Panc1 (cell line): Measurements from ENCODE around the gene CCSER2. TPM values are rescaled to one million over a fixed set of nuclear protein-coding genes. Genes with fewer than 3 reads are reported as not detected.

Source experiments
- ATAC-seq: fragments of 200-7000 bp; cut with Tn5 transposase; 2 replicates; pipeline ENCODE4 v1.9.1; 2020; ENCODE audit warnings: mild to moderate bottlenecking, moderate library complexity
- BruUV-seq: library from RNA; stranded (reverse); fragments of 400-500 nt; replicated peaks from 2 replicates; lab custom pipeline; 2021; lab: Mats Ljungman, UMichigan
- CTCF ChIA-PET: fragments of 300-600 bp; sonication (Branson Sonifier 250); formaldehyde crosslinking; loops from one replicate; lab custom pipeline; 2022; ENCODE audit warnings: antibody characterized with exemption; lab: Charles Lee
- POLR2A ChIA-PET: fragments of 300-600 bp; sonication (Branson Sonifier 250); formaldehyde crosslinking; loops from one replicate; lab custom pipeline; 2022; ENCODE audit warnings: antibody characterized with exemption; lab: Charles Lee
- DNase-seq: peaks from one replicate; pipeline ENCODE4 v3.0.0-alpha.2; 2010; ENCODE audit warnings: low read depth, low spot score
- H3K27ac ChIP-seq: 2 replicates; pipeline ENCODE4 v1.5.1; 2011; ENCODE audit warnings: mild to moderate bottlenecking, low read length, inconsistent platforms
- H3K27me3 ChIP-seq: fragments of 200-500 bp; sonication (Bioruptor generic); 2 replicates; pipeline ENCODE4 v1.6.0; 2014; ENCODE audit warnings: low read length, inconsistent platforms; ENCODE audit not compliant: control insufficient read depth, insufficient read depth
- H3K36me3 ChIP-seq: fragments of 200-500 bp; sonication (Bioruptor generic); 2 replicates; pipeline ENCODE4 v1.5.1; 2014; ENCODE audit warnings: inconsistent platforms, mild to moderate bottlenecking, low read length, moderate library complexity; ENCODE audit not compliant: control insufficient read depth, insufficient read depth
- H3K4me1 ChIP-seq: 2 replicates; pipeline ENCODE4 v1.5.1; 2011; ENCODE audit warnings: inconsistent platforms, mild to moderate bottlenecking, low read length, moderate library complexity; ENCODE audit not compliant: control insufficient read depth, insufficient read depth
- H3K4me3 ChIP-seq, 2 experiments: 2 replicates each; pipeline ENCODE4 v1.5.1; 2011 to 2012; ENCODE audit warnings: low read depth in 2 of 2, low read length in 2 of 2, mild to moderate bottlenecking in 2 of 2, inconsistent platforms in 1 of 2, moderate library complexity in 1 of 2
- H3K9me3 ChIP-seq: fragments of 200-500 bp; sonication (Bioruptor generic); 2 replicates; pipeline ENCODE4 v1.5.1; 2014; ENCODE audit warnings: low read depth, mild to moderate bottlenecking, inconsistent platforms, low read length, moderate library complexity; ENCODE audit not compliant: control insufficient read depth, insufficient read depth
- POLR2AphosphoS5 ChIP-seq: IDR thresholded peaks from 2 replicates; pipeline ENCODE4 v1.6.1; 2012; ENCODE audit warnings: mild to moderate bottlenecking, low read depth, low read length, moderate library complexity
- SIN3A ChIP-seq: IDR thresholded peaks from 2 replicates; pipeline ENCODE4 v1.6.1; 2012; ENCODE audit warnings: low read depth, mild to moderate bottlenecking, low read length, moderate library complexity, borderline replicate concordance; ENCODE audit not compliant: insufficient read depth
- TCF7L2 ChIP-seq: IDR thresholded peaks from 2 replicates; pipeline ENCODE4 v1.6.1; 2011; ENCODE audit warnings: mild to moderate bottlenecking, low read depth, low read length, inconsistent platforms
- in situ Hi-C: cut with HindIII; loops from 2 replicates; pipeline ENCODE4 v1.10.0; 2016; ENCODE audit warnings: low sequenced_read_pairs, low pct_unique_long_range_greater_than_20kb
- intact Hi-C: fragments of 100-400 bp; cut with micrococcal nuclease; formaldehyde crosslinking; loops from one replicate; pipeline ENCODE4 v1.10.0; 2022; ENCODE audit not compliant: unreplicated experiment
- total RNA-seq: library from RNA; stranded (reverse); gene quantifications from one replicate; pipeline ENCODE4 v1.2.1, GENCODE V29; 2021; ENCODE audit not compliant: unreplicated experiment
- TF ChIP-seq, protein P1 (sequence below): fragments of 450-650 bp; IDR thresholded peaks from 2 replicates; pipeline ENCODE4 v1.5.1; 2017; ENCODE audit warnings: mild to moderate bottlenecking
- TF ChIP-seq, protein P2 (sequence below), 2 experiments: IDR thresholded peaks; 2 replicates each; pipeline ENCODE4 v1.6.1; 2011 to 2012; ENCODE audit warnings: low read depth in 2 of 2, control low read depth in 1 of 2, low read length in 1 of 2, mild to moderate bottlenecking in 1 of 2, moderate library complexity in 1 of 2; ENCODE audit not compliant: insufficient read depth in 1 of 2

CCSER2 gene
- total RNA-seq, 1 experiment from 2014 or later, result 63.7 TPM

- ChIA-PET POLR2A (no interaction called here), CTCF (no interaction called here)
- no peak overlapping the region for H3K4me3 ChIP-seq
- TF ChIP-seq POLR2AphosphoS5, result no peak
- TF ChIP-seq, protein P1, sequence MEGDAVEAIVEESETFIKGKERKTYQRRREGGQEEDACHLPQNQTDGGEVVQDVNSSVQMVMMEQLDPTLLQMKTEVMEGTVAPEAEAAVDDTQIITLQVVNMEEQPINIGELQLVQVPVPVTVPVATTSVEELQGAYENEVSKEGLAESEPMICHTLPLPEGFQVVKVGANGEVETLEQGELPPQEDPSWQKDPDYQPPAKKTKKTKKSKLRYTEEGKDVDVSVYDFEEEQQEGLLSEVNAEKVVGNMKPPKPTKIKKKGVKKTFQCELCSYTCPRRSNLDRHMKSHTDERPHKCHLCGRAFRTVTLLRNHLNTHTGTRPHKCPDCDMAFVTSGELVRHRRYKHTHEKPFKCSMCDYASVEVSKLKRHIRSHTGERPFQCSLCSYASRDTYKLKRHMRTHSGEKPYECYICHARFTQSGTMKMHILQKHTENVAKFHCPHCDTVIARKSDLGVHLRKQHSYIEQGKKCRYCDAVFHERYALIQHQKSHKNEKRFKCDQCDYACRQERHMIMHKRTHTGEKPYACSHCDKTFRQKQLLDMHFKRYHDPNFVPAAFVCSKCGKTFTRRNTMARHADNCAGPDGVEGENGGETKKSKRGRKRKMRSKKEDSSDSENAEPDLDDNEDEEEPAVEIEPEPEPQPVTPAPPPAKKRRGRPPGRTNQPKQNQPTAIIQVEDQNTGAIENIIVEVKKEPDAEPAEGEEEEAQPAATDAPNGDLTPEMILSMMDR, result no peak
- no peak for TF ChIP-seq TCF7L2
- TF ChIP-seq, protein P2, sequence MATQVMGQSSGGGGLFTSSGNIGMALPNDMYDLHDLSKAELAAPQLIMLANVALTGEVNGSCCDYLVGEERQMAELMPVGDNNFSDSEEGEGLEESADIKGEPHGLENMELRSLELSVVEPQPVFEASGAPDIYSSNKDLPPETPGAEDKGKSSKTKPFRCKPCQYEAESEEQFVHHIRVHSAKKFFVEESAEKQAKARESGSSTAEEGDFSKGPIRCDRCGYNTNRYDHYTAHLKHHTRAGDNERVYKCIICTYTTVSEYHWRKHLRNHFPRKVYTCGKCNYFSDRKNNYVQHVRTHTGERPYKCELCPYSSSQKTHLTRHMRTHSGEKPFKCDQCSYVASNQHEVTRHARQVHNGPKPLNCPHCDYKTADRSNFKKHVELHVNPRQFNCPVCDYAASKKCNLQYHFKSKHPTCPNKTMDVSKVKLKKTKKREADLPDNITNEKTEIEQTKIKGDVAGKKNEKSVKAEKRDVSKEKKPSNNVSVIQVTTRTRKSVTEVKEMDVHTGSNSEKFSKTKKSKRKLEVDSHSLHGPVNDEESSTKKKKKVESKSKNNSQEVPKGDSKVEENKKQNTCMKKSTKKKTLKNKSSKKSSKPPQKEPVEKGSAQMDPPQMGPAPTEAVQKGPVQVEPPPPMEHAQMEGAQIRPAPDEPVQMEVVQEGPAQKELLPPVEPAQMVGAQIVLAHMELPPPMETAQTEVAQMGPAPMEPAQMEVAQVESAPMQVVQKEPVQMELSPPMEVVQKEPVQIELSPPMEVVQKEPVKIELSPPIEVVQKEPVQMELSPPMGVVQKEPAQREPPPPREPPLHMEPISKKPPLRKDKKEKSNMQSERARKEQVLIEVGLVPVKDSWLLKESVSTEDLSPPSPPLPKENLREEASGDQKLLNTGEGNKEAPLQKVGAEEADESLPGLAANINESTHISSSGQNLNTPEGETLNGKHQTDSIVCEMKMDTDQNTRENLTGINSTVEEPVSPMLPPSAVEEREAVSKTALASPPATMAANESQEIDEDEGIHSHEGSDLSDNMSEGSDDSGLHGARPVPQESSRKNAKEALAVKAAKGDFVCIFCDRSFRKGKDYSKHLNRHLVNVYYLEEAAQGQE (IDR thresholded peaks at IDR 0.05; ENCODE audit: insufficient read depth in 1 of 2, low read depth in 2 of 2, low read length in 1 of 2), result no peak
- TF ChIP-seq SIN3A, result no peak
- no peaks in the 10 kb centered on the region for H3K27me3 ChIP-seq
- H3K9me3 ChIP-seq, result no peaks in the 10 kb centered on the region
- no peaks in the 10 kb centered on the region for H3K4me1 ChIP-seq
- H3K27ac ChIP-seq, result no peak overlapping the region
- TSS peak; percentile 15 for BruUV-seq
- in situ Hi-C loops (no loop called here), intact Hi-C loops (no loop called here)
- DNase-seq (no peak), ATAC-seq (no peak)
- H3K36me3 ChIP-seq, result no peaks in the 10 kb centered on the region
These were observed 8.8 kb downstream of the CCSER2 start for GRCh38 chr10:84337199-84337598.

- H3K27me3 ChIP-seq, result no peaks in the 10 kb centered on the region
- in situ Hi-C loops, result no loop called here
- ATAC-seq (no peak), DNase-seq (no peak)
- no peak for TF ChIP-seq SIN3A
- TF ChIP-seq, protein P2 (IDR thresholded peaks at IDR 0.05; ENCODE audit: insufficient read depth in 1 of 2, low read depth in 2 of 2, low read length in 1 of 2), result no peak
- TF ChIP-seq, protein P1, result no peak
- TF ChIP-seq POLR2AphosphoS5, result no peak
- no peak for TF ChIP-seq TCF7L2
- BruUV-seq, result no TSS peak
- ChIA-PET CTCF (interaction anchor here (0.9 kb wide), 1 partner anchor 198 kb away, joined by 4 read pairs; no protein-coding TSS in a partner anchor), POLR2A (no interaction called here)
- no peak overlapping the region for H3K4me3 ChIP-seq
- intact Hi-C loops, result no loop called here
- no peak overlapping the region for H3K27ac ChIP-seq
- no peaks in the 10 kb centered on the region for H3K36me3 ChIP-seq
- no peaks in the 10 kb centered on the region for H3K9me3 ChIP-seq
- no peaks in the 10 kb centered on the region for H3K4me1 ChIP-seq
These were observed 10.6 kb downstream of the CCSER2 start for GRCh38 chr10:84339025-84339424.
